GM12878 (cell line): ENCODE results near the gene ERG. TPM values are rescaled to one million over a fixed set of nuclear protein-coding genes. Genes with fewer than 3 reads are reported as not detected.

Experiments used
- ATAC-seq: fragments of 200-7000 bp; cut with Tn5 transposase; 3 replicates; pipeline ENCODE4 v1.9.1; 2020; ENCODE audit warnings: mild to moderate bottlenecking, moderate library complexity
- BruUV-seq: library from RNA; stranded (reverse); fragments of 400-500 nt; replicated peaks from 2 replicates; lab custom pipeline; 2021; lab: Mats Ljungman, UMichigan
- CTCF ChIA-PET: fragments of 300-600 bp; sonication (Branson Sonifier 250); formaldehyde crosslinking; extraction: SDS; loops from one replicate; lab custom pipeline; 2021; ENCODE audit warnings: inconsistent platforms; lab: Yijun Ruan, JAX
- POLR2A ChIA-PET: fragments of 350-600 bp; formaldehyde crosslinking; extraction: SDS; loops from one replicate; lab custom pipeline; 2021; ENCODE audit warnings: inconsistent platforms; lab: Charles Lee
- RAD21 ChIA-PET: fragments of 300-600 bp; sonication (Branson Sonifier 250); formaldehyde crosslinking; loops from one replicate; lab custom pipeline; 2023; ENCODE audit warnings: antibody characterized with exemption; ENCODE audit not compliant: unreplicated experiment; lab: Charles Lee
- SMC1A ChIA-PET: fragments of 300-600 bp; sonication (Branson Sonifier 250); formaldehyde crosslinking; loops from one replicate; lab custom pipeline; 2023; ENCODE audit not compliant: unreplicated experiment, uncharacterized antibody; lab: Charles Lee
- DNase-seq: peaks from one replicate; pipeline ENCODE4 v3.0.0-alpha.2; 2011; ENCODE audit warnings: low read depth, low spot score
- FAIRE-seq: peaks from 3 replicates; lab custom pipeline; 2011; peaks lifted over from hg19 to GRCh38; lab: Jason Lieb, UNC
- H2AFZ ChIP-seq: 2 replicates; pipeline ENCODE4 v1.6.0; 2011; ENCODE audit warnings: low read depth, low read length, control low read depth; ENCODE audit not compliant: control insufficient read depth
- H3K27ac ChIP-seq: 2 replicates; pipeline ENCODE4 v1.5.1; 2011; ENCODE audit warnings: control low read depth; ENCODE audit not compliant: control insufficient read depth, insufficient read depth
- H3K27me3 ChIP-seq, 2 experiments: replicated peaks in 1 of 2; 2 replicates each; pipeline versions ENCODE4 v1.6.0 to v1.6.1; 2011; ENCODE audit warnings: low read length in 1 of 2; ENCODE audit not compliant: control insufficient read depth in 2 of 2, insufficient read depth in 2 of 2
- H3K36me3 ChIP-seq, 2 experiments: 2 replicates each; pipeline ENCODE4 v1.5.1; 2011; ENCODE audit warnings: low read length in 1 of 2; ENCODE audit not compliant: control insufficient read depth in 2 of 2, insufficient read depth in 2 of 2
- H3K4me1 ChIP-seq: 2 replicates; pipeline ENCODE4 v1.6.1; 2011; ENCODE audit warnings: mild to moderate bottlenecking, low read length, moderate library complexity, mixed read lengths; ENCODE audit not compliant: control insufficient read depth, insufficient read depth
- H3K4me2 ChIP-seq: 2 replicates; pipeline ENCODE4 v1.6.0; 2011; ENCODE audit warnings: control low read depth; ENCODE audit not compliant: control insufficient read depth, insufficient read depth
- H3K4me3 ChIP-seq: fragments of 200-600 bp; sonication (generic); 2 replicates; pipeline ENCODE4 v1.5.1; 2016
- H3K79me2 ChIP-seq: 2 replicates; pipeline ENCODE4 v1.6.0; 2011; ENCODE audit warnings: low read length; ENCODE audit not compliant: control insufficient read depth, insufficient read depth
- H3K9ac ChIP-seq: 2 replicates; pipeline ENCODE4 v1.8.0; 2011; ENCODE audit warnings: low read length, control low read depth, mixed read lengths; ENCODE audit not compliant: control insufficient read depth, insufficient read depth
- H3K9me3 ChIP-seq: replicated peaks from 3 replicates; pipeline ENCODE4 v1.5.1; 2011; ENCODE audit warnings: mild to moderate bottlenecking, low read length; ENCODE audit not compliant: control insufficient read depth, insufficient read depth
- H4K20me1 ChIP-seq: 2 replicates; pipeline ENCODE4 v1.6.0; 2011; ENCODE audit not compliant: control insufficient read depth, insufficient read depth
- ASH2L ChIP-seq: fragments of 300-600, 200-600 bp; sonication (generic); IDR thresholded peaks from 2 replicates; pipeline ENCODE4 v1.6.1; 2017; ENCODE audit warnings: low read depth, mild to moderate bottlenecking, borderline replicate concordance
- JUNB ChIP-seq: IDR thresholded peaks from 2 replicates; pipeline ENCODE4 v1.6.1; 2016; ENCODE audit warnings: antibody characterized with exemption, mild to moderate bottlenecking
- NR2F1 ChIP-seq: fragments of 450-650 bp; conservative IDR thresholded peaks from 2 replicates; pipeline ENCODE4 v1.6.1; 2017; ENCODE audit warnings: mild to moderate bottlenecking
- RUNX3 ChIP-seq: IDR thresholded peaks from 2 replicates; pipeline ENCODE4 v1.6.1; 2012; ENCODE audit warnings: low read length, inconsistent platforms
- SRF ChIP-seq, 2 experiments: IDR thresholded peaks; 2 replicates each; pipeline ENCODE4 v1.6.1; 2011; ENCODE audit warnings: low read depth in 2 of 2, low read length in 2 of 2, mild to moderate bottlenecking in 1 of 2, moderate library complexity in 1 of 2
- ZNF274 ChIP-seq: IDR thresholded peaks from one replicate; pipeline ENCODE4 v1.8.0; 2011; ENCODE audit not compliant: insufficient read length, insufficient read depth
- ZZZ3 ChIP-seq: IDR thresholded peaks from 2 replicates; pipeline ENCODE4 v1.6.1; 2011; ENCODE audit warnings: low read depth; ENCODE audit not compliant: control insufficient read depth, insufficient read length
- WGBS: methylation state at CpG from one replicate; pipeline ENCODE4 v1.1.6; 2016; ENCODE audit warnings: low lambda C conversion rate; ENCODE audit not compliant: insufficient replicate concordance, insufficient coverage; ENCODE audit errors: missing lambda C conversion rate; 5-methylcytosine and 5-hydroxymethylcytosine counted together
- in situ Hi-C: fragments of 300-500 bp; cut with MboI; formaldehyde crosslinking; loops from 9 replicates; pipeline ENCODE4 v1.14.3; 2018; ENCODE audit warnings: mixed read lengths
- intact Hi-C: fragments of 100-400 bp; cut with micrococcal nuclease; formaldehyde crosslinking; loops from one replicate; pipeline ENCODE4 v1.14.2; 2022; ENCODE audit not compliant: unreplicated experiment
- polyA plus RNA-seq, 11 experiments: library from polyadenylated mRNA; depleted of rRNA in 4 of 11; unstranded in 6 of 11; stranded (reverse) in 5 of 11; fragments of >200 nt; fragmentation: Nextera tagmentation in 4 of 11; fragmentation: Illumina TruSeq in 1 of 11; extraction: Ambion mirVana in 4 of 11; extraction: Trizol in 1 of 11; gene quantifications; 1 replicate in 1 of 11; 2 replicates in 10 of 11; pipeline versions ENCODE4 v1.2.1 to v1.2.3, GENCODE V29; 2011 to 2016; ENCODE audit warnings: inconsistent platforms in 2 of 11, missing spikeins in 2 of 11, low read depth in 1 of 11
- total RNA-seq, 4 experiments: library from RNA; depleted of rRNA in 3 of 4; stranded (reverse); fragments of >200 nt in 3 of 4; fragmentation: Illumina TruSeq in 1 of 4; extraction: Trizol in 1 of 4; gene quantifications; 2 replicates each; pipeline versions ENCODE4 v1.2.1 to v1.2.3, GENCODE V29; 2013 to 2021
- TF ChIP-seq, protein P1 (sequence below): IDR thresholded peaks from 2 replicates; pipeline ENCODE4 v1.6.1; 2012; ENCODE audit warnings: mild to moderate bottlenecking, low read depth, low read length
- TF ChIP-seq, protein P2 (sequence below): fragments of 450-650 bp; IDR thresholded peaks from 2 replicates; pipeline ENCODE4 v1.6.1; 2017; ENCODE audit warnings: mild to moderate bottlenecking, moderate library complexity
- TF ChIP-seq, protein P3 (sequence below): IDR thresholded peaks from 2 replicates; pipeline ENCODE4 v1.6.1; 2011; ENCODE audit warnings: borderline replicate concordance, low read depth, mild to moderate bottlenecking, moderate library complexity, mixed read lengths, low read length; ENCODE audit not compliant: insufficient read depth; ENCODE audit errors: extremely low read length

The ERG gene
- total and polyA plus RNA-seq, 10 of the 15 experiments (the other 5 are each of a cell fraction or from before 2014, with no cell fraction given): not detected

DNA sequence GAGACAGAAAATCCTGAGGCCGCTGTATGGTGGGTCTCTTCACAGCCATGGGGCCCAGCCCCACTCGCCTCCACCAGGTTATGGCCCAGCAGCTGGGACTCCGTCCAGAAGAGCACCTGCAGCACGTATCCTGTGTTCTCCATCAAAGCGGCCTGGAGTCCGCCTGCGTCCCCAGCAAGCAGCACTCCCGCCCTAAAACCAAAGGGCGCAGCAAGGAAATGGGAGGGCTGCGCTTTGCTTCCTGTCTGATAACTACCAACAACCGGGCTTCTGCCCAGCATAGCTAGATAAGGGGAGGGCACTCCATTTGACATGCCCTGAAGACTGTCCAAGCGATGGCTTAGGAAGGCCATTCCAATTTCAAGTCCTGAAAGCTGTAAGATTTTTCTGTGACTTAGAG, 121.6 kb downstream of the ERG start:
- in situ Hi-C loops: no loop called here

DNA sequence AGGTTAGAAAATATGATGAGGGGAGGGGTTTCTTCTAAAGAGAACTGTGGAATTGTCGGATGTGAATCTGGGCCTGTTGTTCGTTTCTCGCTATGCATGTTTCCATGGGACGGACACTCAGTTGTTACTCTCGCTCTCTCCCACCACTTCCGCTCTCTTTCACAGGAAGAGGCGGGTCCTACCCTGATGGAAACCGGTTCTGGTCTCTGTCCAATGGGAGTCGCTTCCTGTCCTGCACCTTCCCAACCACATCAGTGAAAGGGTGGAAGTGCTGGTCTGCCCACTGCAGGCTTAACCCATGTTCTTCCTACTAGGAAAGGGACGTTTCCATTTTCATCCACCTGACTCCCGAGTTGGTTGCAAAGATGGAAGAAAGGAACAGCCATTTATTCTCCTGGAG, 122.0 kb downstream of the ERG start:
- intact Hi-C loops: no loop called here
- POLR2A ChIA-PET: no interaction called here
- TF ChIP-seq ZZZ3 (no peak), JUNB (no peak), SRF (IDR thresholded peaks at IDR 0.05; ENCODE audit: low read depth in 2 of 2, low read length in 2 of 2) (no peak), NR2F1 (no peak), ZNF274 (no peak)
- TF ChIP-seq, protein P1, sequence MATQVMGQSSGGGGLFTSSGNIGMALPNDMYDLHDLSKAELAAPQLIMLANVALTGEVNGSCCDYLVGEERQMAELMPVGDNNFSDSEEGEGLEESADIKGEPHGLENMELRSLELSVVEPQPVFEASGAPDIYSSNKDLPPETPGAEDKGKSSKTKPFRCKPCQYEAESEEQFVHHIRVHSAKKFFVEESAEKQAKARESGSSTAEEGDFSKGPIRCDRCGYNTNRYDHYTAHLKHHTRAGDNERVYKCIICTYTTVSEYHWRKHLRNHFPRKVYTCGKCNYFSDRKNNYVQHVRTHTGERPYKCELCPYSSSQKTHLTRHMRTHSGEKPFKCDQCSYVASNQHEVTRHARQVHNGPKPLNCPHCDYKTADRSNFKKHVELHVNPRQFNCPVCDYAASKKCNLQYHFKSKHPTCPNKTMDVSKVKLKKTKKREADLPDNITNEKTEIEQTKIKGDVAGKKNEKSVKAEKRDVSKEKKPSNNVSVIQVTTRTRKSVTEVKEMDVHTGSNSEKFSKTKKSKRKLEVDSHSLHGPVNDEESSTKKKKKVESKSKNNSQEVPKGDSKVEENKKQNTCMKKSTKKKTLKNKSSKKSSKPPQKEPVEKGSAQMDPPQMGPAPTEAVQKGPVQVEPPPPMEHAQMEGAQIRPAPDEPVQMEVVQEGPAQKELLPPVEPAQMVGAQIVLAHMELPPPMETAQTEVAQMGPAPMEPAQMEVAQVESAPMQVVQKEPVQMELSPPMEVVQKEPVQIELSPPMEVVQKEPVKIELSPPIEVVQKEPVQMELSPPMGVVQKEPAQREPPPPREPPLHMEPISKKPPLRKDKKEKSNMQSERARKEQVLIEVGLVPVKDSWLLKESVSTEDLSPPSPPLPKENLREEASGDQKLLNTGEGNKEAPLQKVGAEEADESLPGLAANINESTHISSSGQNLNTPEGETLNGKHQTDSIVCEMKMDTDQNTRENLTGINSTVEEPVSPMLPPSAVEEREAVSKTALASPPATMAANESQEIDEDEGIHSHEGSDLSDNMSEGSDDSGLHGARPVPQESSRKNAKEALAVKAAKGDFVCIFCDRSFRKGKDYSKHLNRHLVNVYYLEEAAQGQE: no peak
- TF ChIP-seq, protein P2, sequence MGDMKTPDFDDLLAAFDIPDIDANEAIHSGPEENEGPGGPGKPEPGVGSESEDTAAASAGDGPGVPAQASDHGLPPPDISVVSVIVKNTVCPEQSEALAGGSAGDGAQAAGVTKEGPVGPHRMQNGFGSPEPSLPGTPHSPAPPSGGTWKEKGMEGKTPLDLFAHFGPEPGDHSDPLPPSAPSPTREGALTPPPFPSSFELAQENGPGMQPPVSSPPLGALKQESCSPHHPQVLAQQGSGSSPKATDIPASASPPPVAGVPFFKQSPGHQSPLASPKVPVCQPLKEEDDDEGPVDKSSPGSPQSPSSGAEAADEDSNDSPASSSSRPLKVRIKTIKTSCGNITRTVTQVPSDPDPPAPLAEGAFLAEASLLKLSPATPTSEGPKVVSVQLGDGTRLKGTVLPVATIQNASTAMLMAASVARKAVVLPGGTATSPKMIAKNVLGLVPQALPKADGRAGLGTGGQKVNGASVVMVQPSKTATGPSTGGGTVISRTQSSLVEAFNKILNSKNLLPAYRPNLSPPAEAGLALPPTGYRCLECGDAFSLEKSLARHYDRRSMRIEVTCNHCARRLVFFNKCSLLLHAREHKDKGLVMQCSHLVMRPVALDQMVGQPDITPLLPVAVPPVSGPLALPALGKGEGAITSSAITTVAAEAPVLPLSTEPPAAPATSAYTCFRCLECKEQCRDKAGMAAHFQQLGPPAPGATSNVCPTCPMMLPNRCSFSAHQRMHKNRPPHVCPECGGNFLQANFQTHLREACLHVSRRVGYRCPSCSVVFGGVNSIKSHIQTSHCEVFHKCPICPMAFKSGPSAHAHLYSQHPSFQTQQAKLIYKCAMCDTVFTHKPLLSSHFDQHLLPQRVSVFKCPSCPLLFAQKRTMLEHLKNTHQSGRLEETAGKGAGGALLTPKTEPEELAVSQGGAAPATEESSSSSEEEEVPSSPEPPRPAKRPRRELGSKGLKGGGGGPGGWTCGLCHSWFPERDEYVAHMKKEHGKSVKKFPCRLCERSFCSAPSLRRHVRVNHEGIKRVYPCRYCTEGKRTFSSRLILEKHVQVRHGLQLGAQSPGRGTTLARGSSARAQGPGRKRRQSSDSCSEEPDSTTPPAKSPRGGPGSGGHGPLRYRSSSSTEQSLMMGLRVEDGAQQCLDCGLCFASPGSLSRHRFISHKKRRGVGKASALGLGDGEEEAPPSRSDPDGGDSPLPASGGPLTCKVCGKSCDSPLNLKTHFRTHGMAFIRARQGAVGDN: no peak

More for the DNA sequence above, 121.6 kb downstream of the ERG start:
- no peaks in the 10 kb centered on the region for H4K20me1 ChIP-seq
- intact Hi-C loops: no loop called here
- TF ChIP-seq, protein P3, sequence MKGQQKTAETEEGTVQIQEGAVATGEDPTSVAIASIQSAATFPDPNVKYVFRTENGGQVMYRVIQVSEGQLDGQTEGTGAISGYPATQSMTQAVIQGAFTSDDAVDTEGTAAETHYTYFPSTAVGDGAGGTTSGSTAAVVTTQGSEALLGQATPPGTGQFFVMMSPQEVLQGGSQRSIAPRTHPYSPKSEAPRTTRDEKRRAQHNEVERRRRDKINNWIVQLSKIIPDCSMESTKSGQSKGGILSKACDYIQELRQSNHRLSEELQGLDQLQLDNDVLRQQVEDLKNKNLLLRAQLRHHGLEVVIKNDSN: no peak
- no peak for TF ChIP-seq RUNX3
- no peak for TF ChIP-seq ASH2L
- no peaks in the 10 kb centered on the region; the same call in 2 of the 3 replicates for H3K9me3 ChIP-seq
- 21% methylated on average over 12 of the region's 12 CpGs for WGBS
- H3K9ac ChIP-seq: no peak overlapping the region
- no peak overlapping the region for H3K4me2 ChIP-seq
- H3K79me2 ChIP-seq: no peaks in the 10 kb centered on the region
- FAIRE-seq (no peak), ATAC-seq (no peak), DNase-seq (no peak)
- H3K27me3 ChIP-seq: peaks cover 0 to 3% of the 10 kb centered on the region in 2 experiments; a peak in 3 of 4 replicates
- no TSS peak for BruUV-seq
- RAD21 ChIA-PET: interaction anchor here (1.0 kb wide), 1 partner anchor 206 kb away, joined by 3 read pairs; no protein-coding TSS in a partner anchor
- no peak overlapping the region for H2AFZ ChIP-seq
- POLR2A ChIA-PET: no interaction called here
- no peaks in the 10 kb centered on the region for H3K4me1 ChIP-seq
- no peaks in the 10 kb centered on the region for H3K36me3 ChIP-seq
- SMC1A ChIA-PET: no interaction called here
- CTCF ChIA-PET: no interaction called here
- H3K27ac ChIP-seq: no peak overlapping the region
- no peak overlapping the region for H3K4me3 ChIP-seq

More for the DNA sequence above, 122.0 kb downstream of the ERG start:
- SMC1A ChIA-PET: no interaction called here
- in situ Hi-C loops: no loop called here
- H3K27me3 ChIP-seq: peaks cover 0 to 3% of the 10 kb centered on the region in 2 experiments; a peak in 3 of 4 replicates
- no peaks in the 10 kb centered on the region; the same call in 2 of the 3 replicates for H3K9me3 ChIP-seq
- H3K79me2 ChIP-seq: no peaks in the 10 kb centered on the region
- H4K20me1 ChIP-seq: no peaks in the 10 kb centered on the region
- DNase-seq (no peak), FAIRE-seq (no peak), ATAC-seq (no peak)
- CTCF ChIA-PET: no interaction called here
- no TSS peak for BruUV-seq
- no peak overlapping the region for H3K4me3 ChIP-seq
- no peaks in the 10 kb centered on the region for H3K36me3 ChIP-seq
- H3K9ac ChIP-seq: no peak overlapping the region
- no peaks in the 10 kb centered on the region for H3K4me1 ChIP-seq
- H3K27ac ChIP-seq: no peak overlapping the region
- no peak overlapping the region for H2AFZ ChIP-seq
- RAD21 ChIA-PET: no interaction called here
- WGBS: 24% methylated on average over 11 of the region's 11 CpGs
- H3K4me2 ChIP-seq: no peak overlapping the region
